ENCODE data around the gene LRRK1.

The LRRK1 gene

GRCh38 chr15:101060576-101061551, 141.7 kb downstream of the LRRK1 start:
- H3K4ac ChIP-seq (ENCODE audit: low read depth, low read length) = no peak overlapping the region
- H3K9ac ChIP-seq (ENCODE audit: low read length) = no peak overlapping the region
- H2AFZ ChIP-seq (ENCODE audit: insufficient read depth, low read length, poor library complexity) = no peak overlapping the region
- no peaks in the 10 kb centered on the region for H3K79me2 ChIP-seq (ENCODE audit: control insufficient read depth, insufficient read depth, low read length, poor library complexity)
- WGBS (ENCODE audit: extremely low coverage, insufficient coverage, insufficient read length) = no CpG with 5 or more reads among the region's 35 CpGs
- no peak overlapping the region for H3K4me2 ChIP-seq (ENCODE audit: low read length)
- no peak overlapping the region for H3K14ac ChIP-seq (ENCODE audit: low read length)
- no peak overlapping the region for H3K27ac ChIP-seq (ENCODE audit: low read depth, low read length)
- DNase-seq = no peak
- no peak overlapping the region for H2AK5ac ChIP-seq (ENCODE audit: low read length)
- H3K18ac ChIP-seq (ENCODE audit: low read length) = no peak overlapping the region
- H3K23ac ChIP-seq (ENCODE audit: low read length) = no peak overlapping the region
- H2BK5ac ChIP-seq (ENCODE audit: low read depth, low read length, poor library complexity) = no peak overlapping the region
- no peaks in the 10 kb centered on the region for H3K27me3 ChIP-seq (ENCODE audit: insufficient read depth, low read length)
- H3K9me3 ChIP-seq (ENCODE audit: insufficient read depth, low read depth, low read length) = peaks cover 4% of the 10 kb centered on the region
- no peak overlapping the region for H4K12ac ChIP-seq (ENCODE audit: low read depth, low read length)
- H4K91ac ChIP-seq (ENCODE audit: low read depth, low read length) = no peak overlapping the region
- peaks cover 18 to 30% of the 10 kb centered on the region in 2 experiments for H3K4me1 ChIP-seq (ENCODE audit: control insufficient read depth in 1 of 2, insufficient read depth in 2 of 2, low read length in 2 of 2)
- no peak overlapping the region for H2BK120ac ChIP-seq (ENCODE audit: insufficient read depth, low read length, poor library complexity)
- H3K79me1 ChIP-seq (ENCODE audit: low read length) = peaks cover 6% of the 10 kb centered on the region
- no peak overlapping the region for H2BK12ac ChIP-seq (ENCODE audit: low read length)
- H3K4me3 ChIP-seq (ENCODE audit: low read depth, low read length) = no peak overlapping the region
- no peaks in the 10 kb centered on the region for H3K36me3 ChIP-seq (ENCODE audit: control insufficient read depth in 1 of 2, insufficient read depth in 2 of 2, low read length in 2 of 2)
- no peak overlapping the region for H4K8ac ChIP-seq (ENCODE audit: low read depth, low read length)

- Histone ChIP-seq H3K18ac (ENCODE audit: low read length) (no peak overlapping the region), H3K79me1 (ENCODE audit: low read length) (peaks cover 6% of the 10 kb centered on the region), H3K79me2 (ENCODE audit: control insufficient read depth, insufficient read depth, low read length, poor library complexity) (no peaks in the 10 kb centered on the region), H3K4ac (ENCODE audit: low read depth, low read length) (no peak overlapping the region), H4K12ac (ENCODE audit: low read depth, low read length) (no peak overlapping the region), H3K23ac (ENCODE audit: low read length) (no peak overlapping the region), H2AK5ac (ENCODE audit: low read length) (no peak overlapping the region), H2BK5ac (ENCODE audit: low read depth, low read length, poor library complexity) (no peak overlapping the region), H4K91ac (ENCODE audit: low read depth, low read length) (no peak overlapping the region), H3K14ac (ENCODE audit: low read length) (no peak overlapping the region), H3K27ac (ENCODE audit: low read depth, low read length) (no peak overlapping the region), H3K36me3 (ENCODE audit: control insufficient read depth in 1 of 2, insufficient read depth in 2 of 2, low read length in 2 of 2) (no peaks in the 10 kb centered on the region), H3K4me1 (ENCODE audit: control insufficient read depth in 1 of 2, insufficient read depth in 2 of 2, low read length in 2 of 2) (peaks cover 20 to 32% of the 10 kb centered on the region in 2 experiments), H2BK12ac (ENCODE audit: low read length) (no peak overlapping the region), H3K4me2 (ENCODE audit: low read length) (no peak overlapping the region), H2AFZ (ENCODE audit: insufficient read depth, low read length, poor library complexity) (no peak overlapping the region), H3K4me3 (ENCODE audit: low read depth, low read length) (no peak overlapping the region), H4K8ac (ENCODE audit: low read depth, low read length) (no peak overlapping the region), H3K27me3 (ENCODE audit: insufficient read depth, low read length) (no peaks in the 10 kb centered on the region), H2BK120ac (ENCODE audit: insufficient read depth, low read length, poor library complexity) (no peak overlapping the region), H3K9me3 (ENCODE audit: insufficient read depth, low read depth, low read length) (peaks cover 6% of the 10 kb centered on the region), H3K9ac (ENCODE audit: low read length) (no peak overlapping the region)
- DNase-seq = no peak
- no CpG with 5 or more reads among the region's 7 CpGs for WGBS (ENCODE audit: extremely low coverage, insufficient coverage, insufficient read length)
Measured at GRCh38 chr15:101062063-101062462, 142.9 kb downstream of the LRRK1 start.

- WGBS (ENCODE audit: extremely low coverage, insufficient coverage, insufficient read length) = no CpG with 5 or more reads among the region's 18 CpGs
- Histone ChIP-seq H3K27ac (ENCODE audit: low read depth, low read length) (no peak overlapping the region), H3K14ac (ENCODE audit: low read length) (no peak overlapping the region), H3K4me3 (ENCODE audit: low read depth, low read length) (no peak overlapping the region), H3K79me2 (ENCODE audit: control insufficient read depth, insufficient read depth, low read length, poor library complexity) (no peaks in the 10 kb centered on the region), H3K23ac (ENCODE audit: low read length) (no peak overlapping the region), H3K36me3 (ENCODE audit: control insufficient read depth in 1 of 2, insufficient read depth in 2 of 2, low read length in 2 of 2) (no peaks in the 10 kb centered on the region), H3K4me2 (ENCODE audit: low read length) (no peak overlapping the region), H3K4ac (ENCODE audit: low read depth, low read length) (no peak overlapping the region), H2AK5ac (ENCODE audit: low read length) (no peak overlapping the region), H4K12ac (ENCODE audit: low read depth, low read length) (no peak overlapping the region), H3K18ac (ENCODE audit: low read length) (no peak overlapping the region), H3K9ac (ENCODE audit: low read length) (no peak overlapping the region), H3K4me1 (ENCODE audit: control insufficient read depth in 1 of 2, insufficient read depth in 2 of 2, low read length in 2 of 2) (peaks cover 23 to 35% of the 10 kb centered on the region in 2 experiments), H2BK12ac (ENCODE audit: low read length) (no peak overlapping the region), H2BK5ac (ENCODE audit: low read depth, low read length, poor library complexity) (no peak overlapping the region), H4K91ac (ENCODE audit: low read depth, low read length) (no peak overlapping the region), H3K9me3 (ENCODE audit: insufficient read depth, low read depth, low read length) (peaks cover 6% of the 10 kb centered on the region), H3K27me3 (ENCODE audit: insufficient read depth, low read length) (no peaks in the 10 kb centered on the region), H3K79me1 (ENCODE audit: low read length) (peaks cover 6% of the 10 kb centered on the region), H2AFZ (ENCODE audit: insufficient read depth, low read length, poor library complexity) (no peak overlapping the region), H4K8ac (ENCODE audit: low read depth, low read length) (no peak overlapping the region), H2BK120ac (ENCODE audit: insufficient read depth, low read length, poor library complexity) (no peak overlapping the region)
- no peak for DNase-seq
Measured at GRCh38 chr15:101062471-101063171, 143.5 kb downstream of the LRRK1 start.

GRCh38 chr15:101063212-101063611, 144.1 kb downstream of the LRRK1 start:
- H3K14ac ChIP-seq (ENCODE audit: low read length) = no peak overlapping the region
- H4K91ac ChIP-seq (ENCODE audit: low read depth, low read length) = peak overlapping the region; percentile 29
- no peak overlapping the region for H2BK12ac ChIP-seq (ENCODE audit: low read length)
- H3K9ac ChIP-seq (ENCODE audit: low read length) = no peak overlapping the region
- H3K79me1 ChIP-seq (ENCODE audit: low read length) = peaks cover 9% of the 10 kb centered on the region
- no peak overlapping the region for H3K27ac ChIP-seq (ENCODE audit: low read depth, low read length)
- H3K23ac ChIP-seq (ENCODE audit: low read length) = no peak overlapping the region
- H4K8ac ChIP-seq (ENCODE audit: low read depth, low read length) = peak overlapping the region; percentile 16
- no peak overlapping the region for H3K4me3 ChIP-seq (ENCODE audit: low read depth, low read length)
- no peak overlapping the region for H3K4ac ChIP-seq (ENCODE audit: low read depth, low read length)
- H2AK5ac ChIP-seq (ENCODE audit: low read length) = no peak overlapping the region
- no peak for DNase-seq
- no peak overlapping the region for H2AFZ ChIP-seq (ENCODE audit: insufficient read depth, low read length, poor library complexity)
- no peaks in the 10 kb centered on the region for H3K27me3 ChIP-seq (ENCODE audit: insufficient read depth, low read length)
- no peak overlapping the region for H2BK5ac ChIP-seq (ENCODE audit: low read depth, low read length, poor library complexity)
- no peak overlapping the region for H4K12ac ChIP-seq (ENCODE audit: low read depth, low read length)
- no peaks in the 10 kb centered on the region for H3K36me3 ChIP-seq (ENCODE audit: control insufficient read depth in 1 of 2, insufficient read depth in 2 of 2, low read length in 2 of 2)
- H3K9me3 ChIP-seq (ENCODE audit: insufficient read depth, low read depth, low read length) = peaks cover 6% of the 10 kb centered on the region
- peaks cover 27 to 40% of the 10 kb centered on the region in 2 experiments for H3K4me1 ChIP-seq (ENCODE audit: control insufficient read depth in 1 of 2, insufficient read depth in 2 of 2, low read length in 2 of 2)
- WGBS (ENCODE audit: extremely low coverage, insufficient coverage, insufficient read length) = no CpG with 5 or more reads among the region's 9 CpGs
- H2BK120ac ChIP-seq (ENCODE audit: insufficient read depth, low read length, poor library complexity) = no peak overlapping the region
- H3K4me2 ChIP-seq (ENCODE audit: low read length) = no peak overlapping the region
- H3K18ac ChIP-seq (ENCODE audit: low read length) = no peak overlapping the region
- peaks cover under 1% of the 10 kb centered on the region for H3K79me2 ChIP-seq (ENCODE audit: control insufficient read depth, insufficient read depth, low read length, poor library complexity)

Data from trophoblast cell (in vitro differentiated cells and primary cell).